Sigmoid colon (tissue), 7 donors: Measurements from ENCODE around the gene ARHGEF9. TPM values are rescaled to one million over a fixed set of nuclear protein-coding genes. Genes with fewer than 3 reads are reported as not detected.
"Not testable (repeated sequence)": the region's sequence is repeated elsewhere in the genome, so short reads cannot be mapped to it uniquely, and the experiment has no call there.

ENCODE experiments used
- DNase-seq: peaks from one replicate; pipeline ENCODE4 v3.0.0-alpha.2; 2019
- H3K27ac ChIP-seq, 4 donors: fragments of 200-600 bp; sonication (generic); one replicate each; pipeline ENCODE4 v1.5.1; 2016 to 2019; ENCODE audit warnings: mild to moderate bottlenecking in 1 of 4
- H3K27me3 ChIP-seq, 3 donors: fragments of 200-600 bp; sonication (generic); one replicate each; pipeline ENCODE4 v1.5.1; 2019; ENCODE audit warnings: mild to moderate bottlenecking in 1 of 3
- H3K36me3 ChIP-seq, 4 donors: fragments of 200-600 bp; sonication (generic); one replicate each; pipeline ENCODE4 v1.5.1; 2016 to 2019
- H3K4me1 ChIP-seq, 4 donors: fragments of 200-600 bp; sonication (generic); one replicate each; pipeline ENCODE4 v1.5.1; 2017 to 2019
- H3K4me3 ChIP-seq, 4 donors: fragments of 200-600 bp; sonication (generic); one replicate each; pipeline ENCODE4 v1.5.1; 2017 to 2019; ENCODE audit warnings: mild to moderate bottlenecking in 2 of 4, moderate library complexity in 1 of 4
- H3K9me3 ChIP-seq, 4 donors: fragments of 200-600 bp in 3 of 4; sonication (generic) in 3 of 4; one replicate each; pipeline versions ENCODE4 v1.5.1 to v1.6.1; 2013 to 2019
- CTCF ChIP-seq, 4 experiments: fragments of 450-650 bp in 3 of 4; fragments of 200-600 bp in 1 of 4; IDR thresholded peaks; one replicate each; pipeline ENCODE4 v1.5.1; 2016 to 2019; ENCODE audit warnings: antibody characterized with exemption in 4 of 4, mild to moderate bottlenecking in 3 of 4, moderate library complexity in 2 of 4
- EP300 ChIP-seq, 4 donors: sonication (generic); formaldehyde crosslinking; IDR thresholded peaks; one replicate each; pipeline ENCODE4 v1.6.1; 2017; ENCODE audit warnings: antibody characterized with exemption in 4 of 4
- POLR2A ChIP-seq, 2 donors: fragments of 450-650 bp; IDR thresholded peaks; one replicate each; pipeline ENCODE4 v1.6.1; 2016; ENCODE audit warnings: antibody characterized with exemption in 2 of 2, mild to moderate bottlenecking in 2 of 2, moderate library complexity in 2 of 2
- POLR2AphosphoS5 ChIP-seq, 4 donors: sonication (generic); formaldehyde crosslinking; IDR thresholded peaks; one replicate each; pipeline ENCODE4 v1.6.1; 2017; ENCODE audit warnings: antibody characterized with exemption in 4 of 4
- WGBS, 2 donors: extraction: QIAGEN DNeasy Blood & Tissue Kit; methylation state at CpG; one replicate each; pipeline ENCODE4 v1.1.7; 2013; 5-methylcytosine and 5-hydroxymethylcytosine counted together
- intact Hi-C: fragments of 100-400 bp; cut with DNase I; formaldehyde crosslinking; loops from one replicate; pipeline ENCODE4 v1.15.1; 2023
- polyA plus RNA-seq, 3 donors: library from polyadenylated mRNA; stranded (reverse); fragments of 200-250 nt; gene quantifications; one replicate each; pipeline ENCODE4 v1.2.3, GENCODE V29; 2013
- total RNA-seq, 4 donors: library from RNA; depleted of rRNA; stranded (reverse); fragments of >200 nt; gene quantifications; one replicate each; pipeline ENCODE4 v1.1.0, GENCODE V29; 2016
- donor health status: healthy with polysubstance abuse.
- donor health status: Bipolar disorder and iron deficiency.
- donor health status: healthy.

ARHGEF9 gene
- total and polyA plus RNA-seq, 7 donors = 7.6 to 46.8 (median 28.8) TPM

GRCh38 chrX:63810746-63811145 lies 25.7 kb upstream of the ARHGEF9 start:
- no peaks in the 10 kb centered on the region for H3K36me3 ChIP-seq
- no peak overlapping the region for H3K4me3 ChIP-seq
- H3K4me1 ChIP-seq = no peaks in the 10 kb centered on the region
- no peaks in the 10 kb centered on the region for H3K27me3 ChIP-seq
- TF ChIP-seq POLR2A (IDR thresholded peaks at IDR 0.05) = no peak
- TF ChIP-seq POLR2AphosphoS5 (IDR thresholded peaks at IDR 0.05) = no peak
- no peak for TF ChIP-seq EP300 (IDR thresholded peaks at IDR 0.05)
- TF ChIP-seq CTCF (IDR thresholded peaks at IDR 0.05) = no peak
- DNase-seq = no peak
- 86 to 95% methylated on average over 2 of the region's 2 CpGs for WGBS, 2 donors
- no peaks in the 10 kb centered on the region for H3K9me3 ChIP-seq
- H3K27ac ChIP-seq = no peak overlapping the region
- intact Hi-C loops = no loop called here

GRCh38 chrX:63809173-63809572 lies 24.2 kb upstream of the ARHGEF9 start:
- H3K27ac ChIP-seq = no peak overlapping the region
- 46 to 52% methylated on average over 3 of the region's 3 CpGs for WGBS, 2 donors
- TF ChIP-seq POLR2AphosphoS5 (IDR thresholded peaks at IDR 0.05) = no peak
- no peak for TF ChIP-seq EP300 (IDR thresholded peaks at IDR 0.05)
- no peak for TF ChIP-seq CTCF (IDR thresholded peaks at IDR 0.05)
- TF ChIP-seq POLR2A (IDR thresholded peaks at IDR 0.05) = no peak
- no peak overlapping the region for H3K4me3 ChIP-seq
- intact Hi-C loops = no loop called here
- no peaks in the 10 kb centered on the region for H3K4me1 ChIP-seq
- H3K27me3 ChIP-seq = no peaks in the 10 kb centered on the region
- DNase-seq = no peak
- H3K9me3 ChIP-seq = no peaks in the 10 kb centered on the region
- H3K36me3 ChIP-seq = no peaks in the 10 kb centered on the region

GRCh38 chrX:63795406-63795805 lies 10.4 kb upstream of the ARHGEF9 start:
- H3K27me3 ChIP-seq, H3K4me3 ChIP-seq, DNase-seq, H3K27ac ChIP-seq, H3K9me3 ChIP-seq, intact Hi-C loops, H3K36me3 ChIP-seq, H3K4me1 ChIP-seq: not testable (repeated sequence)
- 88 to 91% methylated on average over 2 of the region's 2 CpGs for WGBS, 2 donors

- DNase-seq = no peak
- Histone ChIP-seq H3K4me1 (no peaks in the 10 kb centered on the region), H3K4me3 (peak overlapping the region; percentile 52 to 61 (median 56)), H3K27me3 (no peaks in the 10 kb centered on the region), H3K36me3 (no peaks in the 10 kb centered on the region), H3K9me3 (no peaks in the 10 kb centered on the region), H3K27ac (peak overlapping the region in 3 of 4 donors; percentile 58 to 72 (median 70))
- TF ChIP-seq POLR2AphosphoS5 (IDR thresholded peaks at IDR 0.05) = no peak
- TF ChIP-seq CTCF (IDR thresholded peaks at IDR 0.05) = no peak
- TF ChIP-seq EP300 (IDR thresholded peaks at IDR 0.05) = no peak
- TF ChIP-seq POLR2A (IDR thresholded peaks at IDR 0.05) = no peak
- intact Hi-C loops = no loop called here
- WGBS, 2 donors = 32 to 54% methylated on average over 4 of the region's 4 CpGs
Measured at GRCh38 chrX:63785708-63786040, 660 bp upstream of the ARHGEF9 start.

- Histone ChIP-seq H3K4me1 (no peaks in the 10 kb centered on the region), H3K27ac (peak overlapping the region; percentile 14 to 72 (median 64)), H3K9me3 (no peaks in the 10 kb centered on the region), H3K4me3 (peak overlapping the region; percentile 52 to 61 (median 56)), H3K36me3 (no peaks in the 10 kb centered on the region), H3K27me3 (no peaks in the 10 kb centered on the region)
- 2 to 21% methylated on average over 4 of the region's 4 CpGs for WGBS, 2 donors
- DNase-seq = no peak
- TF ChIP-seq POLR2A (IDR thresholded peaks at IDR 0.05) (no peak), CTCF (IDR thresholded peaks at IDR 0.05) (no peak), POLR2AphosphoS5 (IDR thresholded peaks at IDR 0.05) (no peak), EP300 (IDR thresholded peaks at IDR 0.05) (no peak)
- intact Hi-C loops = no loop called here
Measured at GRCh38 chrX:63784346-63784901, 590 bp downstream of the ARHGEF9 start.
